Smooth muscle cell (in vitro differentiated cells): ENCODE measurements around the gene SPEM2. TPM values are rescaled to one million over a fixed set of nuclear protein-coding genes. Genes with fewer than 3 reads are reported as not detected.

Experiments
- DNase-seq: peaks from one replicate; lab custom pipeline; 2025; ENCODE audit not compliant: unreplicated experiment; lab: John Stamatoyannopoulos, UW
- H2AFZ ChIP-seq: fragments of 200-600 bp; sonication (generic); 2 replicates; pipeline ENCODE4 v1.6.0; 2016; ENCODE audit warnings: antibody characterized with exemption, low read depth, mild to moderate bottlenecking
- H3F3A ChIP-seq: fragments of 200-600 bp; sonication (generic); 2 replicates; pipeline ENCODE4 v1.6.0; 2017; ENCODE audit warnings: antibody characterized with exemption, low read depth
- H3K27ac ChIP-seq: fragments of 200-600 bp; sonication (generic); 2 replicates; pipeline ENCODE4 v1.5.1; 2016; ENCODE audit warnings: low read depth, mild to moderate bottlenecking
- H3K27me3 ChIP-seq: fragments of 200-600 bp; sonication (generic); 2 replicates; pipeline ENCODE4 v1.6.1; 2016; ENCODE audit warnings: low read depth, mild to moderate bottlenecking
- H3K36me3 ChIP-seq: fragments of 200-600 bp; sonication (generic); 2 replicates; pipeline ENCODE4 v1.5.1; 2016; ENCODE audit warnings: low read depth
- H3K4me1 ChIP-seq: fragments of 200-600 bp; sonication (generic); 2 replicates; pipeline ENCODE4 v1.5.1; 2016; ENCODE audit warnings: low read depth
- H3K4me2 ChIP-seq: fragments of 200-600 bp; sonication (generic); 2 replicates; pipeline ENCODE4 v1.6.0; 2016; ENCODE audit warnings: mild to moderate bottlenecking
- H3K4me3 ChIP-seq: fragments of 200-600 bp; sonication (generic); 2 replicates; pipeline ENCODE4 v1.5.1; 2016; ENCODE audit warnings: mild to moderate bottlenecking
- H3K79me2 ChIP-seq: fragments of 200-600 bp; sonication (generic); 2 replicates; pipeline ENCODE4 v1.6.0; 2016; ENCODE audit warnings: low read depth, mild to moderate bottlenecking
- H3K9ac ChIP-seq: fragments of 200-600 bp; sonication (generic); 2 replicates; pipeline ENCODE4 v1.6.0; 2016; ENCODE audit warnings: low read depth
- H3K9me3 ChIP-seq: fragments of 200-600 bp; sonication (generic); replicated peaks from 2 replicates; pipeline ENCODE4 v1.5.1; 2016; ENCODE audit warnings: low read depth
- H4K20me1 ChIP-seq: fragments of 200-600 bp; sonication (generic); 2 replicates; pipeline ENCODE4 v1.6.0; 2016; ENCODE audit warnings: low read depth
- CTCF ChIP-seq: fragments of 200-600 bp; sonication (generic); IDR thresholded peaks from 2 replicates; pipeline ENCODE4 v1.5.1; 2017; ENCODE audit warnings: borderline replicate concordance, mild to moderate bottlenecking, antibody characterized with exemption; ENCODE audit not compliant: insufficient read depth, poor library complexity, severe bottlenecking
- WGBS: methylation state at CpG from one replicate; pipeline ENCODE4 v1.1.7; 2016; ENCODE audit warnings: low lambda C conversion rate; 5-methylcytosine and 5-hydroxymethylcytosine counted together
- polyA plus RNA-seq: library from polyadenylated mRNA; unstranded; fragments of >200 nt; fragmentation: Nextera tagmentation; extraction: Ambion mirVana; gene quantifications from 2 replicates; pipeline ENCODE4 v1.2.1, GENCODE V29; 2016
- total RNA-seq: library from RNA; depleted of rRNA; stranded (reverse); fragments of >200 nt; gene quantifications from 2 replicates; pipeline ENCODE4 v1.2.3, GENCODE V29; 2014

SPEM2 gene
- total and polyA plus RNA-seq, 2 experiments from 2014 or later: 0.22 to 0.56 TPM

GRCh38 chr17:7426203-7426863 is 917 bp downstream of the SPEM2 start:
- WGBS: 93% methylated on average over 33 of the region's 33 CpGs
- no peaks in the 10 kb centered on the region for H4K20me1 ChIP-seq
- TF ChIP-seq CTCF: no peak
- no peaks in the 10 kb centered on the region for H3K36me3 ChIP-seq
- H3K4me1 ChIP-seq: no peaks in the 10 kb centered on the region
- no peak overlapping the region for H3K27ac ChIP-seq
- no peak for DNase-seq
- no peak overlapping the region for H3K4me2 ChIP-seq
- no peaks in the 10 kb centered on the region for H3F3A ChIP-seq
- H2AFZ ChIP-seq: no peak overlapping the region
- H3K9ac ChIP-seq: no peak overlapping the region
- H3K27me3 ChIP-seq: no peaks in the 10 kb centered on the region
- no peak overlapping the region for H3K4me3 ChIP-seq
- H3K79me2 ChIP-seq: no peaks in the 10 kb centered on the region
- H3K9me3 ChIP-seq: no peaks in the 10 kb centered on the region

DNA sequence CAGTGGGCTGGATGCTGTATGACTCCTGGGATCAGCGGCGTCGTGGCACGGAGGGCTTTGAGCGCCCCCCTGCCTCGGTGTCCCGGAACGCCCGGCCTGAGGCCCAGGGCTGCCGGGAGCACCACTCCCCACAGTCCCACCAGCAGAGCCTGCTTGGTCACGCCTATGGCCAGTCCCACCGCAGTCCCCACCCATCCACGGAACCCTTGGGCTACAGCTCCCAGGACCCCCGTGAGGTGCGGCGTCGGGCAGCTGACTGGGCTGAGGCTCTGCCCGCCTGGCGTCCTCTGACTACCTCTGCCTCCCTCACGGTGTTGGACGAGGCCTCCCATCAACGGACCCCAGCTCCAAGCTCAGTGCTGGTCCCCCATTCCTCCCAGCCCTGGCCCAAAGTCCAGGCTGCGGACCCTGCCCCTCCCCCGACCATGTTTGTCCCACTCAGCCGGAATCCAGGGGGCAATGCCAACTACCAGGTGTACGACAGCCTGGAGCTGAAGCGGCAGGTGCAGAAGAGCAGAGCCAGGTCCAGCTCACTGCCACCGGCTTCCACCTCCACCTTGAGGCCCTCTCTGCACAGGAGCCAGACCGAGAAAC is 1.6 kb downstream of the SPEM2 start:
- WGBS: 94% methylated on average over 28 of the region's 29 CpGs
- Histone ChIP-seq H3K79me2 (no peaks in the 10 kb centered on the region), H3K36me3 (no peaks in the 10 kb centered on the region), H2AFZ (no peak overlapping the region), H3K9me3 (no peaks in the 10 kb centered on the region), H3K4me2 (no peak overlapping the region), H4K20me1 (no peaks in the 10 kb centered on the region), H3K4me1 (no peaks in the 10 kb centered on the region), H3K9ac (no peak overlapping the region), H3K27me3 (no peaks in the 10 kb centered on the region), H3K27ac (no peak overlapping the region), H3F3A (no peaks in the 10 kb centered on the region), H3K4me3 (no peak overlapping the region)
- DNase-seq: no peak
- TF ChIP-seq CTCF: no peak

DNA sequence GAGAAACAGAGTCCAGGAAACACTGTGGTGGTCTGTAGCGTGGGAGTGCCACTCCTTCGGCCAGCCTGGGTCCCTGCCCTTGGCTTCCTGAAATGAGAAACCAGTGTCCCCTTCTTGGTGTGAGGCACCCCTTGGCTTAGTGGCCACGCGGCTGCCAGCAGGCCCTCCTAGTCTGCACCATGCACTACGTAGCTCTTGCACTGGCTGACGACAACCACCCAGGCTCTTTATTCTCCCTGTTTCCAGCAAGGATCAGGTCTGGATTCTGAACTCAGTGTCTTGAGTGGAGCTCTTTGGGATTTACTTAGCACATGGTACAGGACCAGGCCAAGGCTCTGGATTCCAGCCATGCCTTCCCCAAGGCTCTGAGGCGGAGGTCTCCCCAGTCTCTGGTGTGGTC is 2.1 kb downstream of the SPEM2 start:
- Histone ChIP-seq H3K27me3 (no peaks in the 10 kb centered on the region), H3K9ac (no peak overlapping the region), H2AFZ (no peak overlapping the region), H4K20me1 (no peaks in the 10 kb centered on the region), H3K4me3 (no peak overlapping the region), H3K9me3 (no peaks in the 10 kb centered on the region), H3K4me1 (no peaks in the 10 kb centered on the region), H3K36me3 (no peaks in the 10 kb centered on the region), H3F3A (no peaks in the 10 kb centered on the region), H3K27ac (no peak overlapping the region), H3K79me2 (no peaks in the 10 kb centered on the region), H3K4me2 (no peak overlapping the region)
- no peak for DNase-seq
- WGBS: 95% methylated on average over 7 of the region's 7 CpGs
- TF ChIP-seq CTCF: no peak

DNA sequence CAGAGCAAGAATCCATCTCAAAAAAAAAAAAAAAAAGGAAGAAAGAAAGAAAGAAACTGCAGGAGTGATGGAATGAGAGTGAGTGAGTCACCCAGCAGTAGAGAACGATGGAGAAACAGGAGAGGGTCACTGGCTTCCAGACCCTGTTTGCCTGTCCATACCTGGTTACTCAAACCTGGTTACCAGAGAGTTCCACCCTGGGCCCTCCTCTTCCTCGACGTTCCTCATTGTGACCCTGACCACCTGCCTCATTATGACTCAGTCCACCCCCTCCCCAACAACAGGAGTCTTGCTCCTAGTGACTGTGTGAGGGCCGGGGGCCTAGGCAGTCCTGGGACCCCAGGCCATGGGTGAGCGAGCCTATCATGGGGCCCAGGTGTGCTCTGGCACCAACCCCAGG is 3.1 kb downstream of the SPEM2 start, which contains the start of gene SPEM3:
Gene SPEM3, plus strand, starts transcription at position 301 of the 400 bp plus-strand sequence. Its CDS starts 46 bp downstream, at position 347.
- no peak for TF ChIP-seq CTCF
- H3K27ac ChIP-seq: no peak within 1 kb of the TSS
- no peak within 1 kb of the TSS for H3K4me3 ChIP-seq
- H3K4me2 ChIP-seq: no peak within 1 kb of the TSS
- no peaks in the 10 kb centered on the region for H3K4me1 ChIP-seq
- no peak for DNase-seq
- no peaks in the 10 kb centered on the region for H4K20me1 ChIP-seq
- no peaks in the 10 kb centered on the region for H3K36me3 ChIP-seq
- no peaks in the 10 kb centered on the region for H3K9me3 ChIP-seq
- H3K79me2 ChIP-seq: no peaks in the 10 kb centered on the region
- no peak within 1 kb of the TSS for H3K9ac ChIP-seq
- no peaks in the 10 kb centered on the region for H3K27me3 ChIP-seq
- H2AFZ ChIP-seq: no peak within 1 kb of the TSS
- WGBS: 84% methylated on average over 5 of the region's 5 CpGs
- no peaks in the 10 kb centered on the region for H3F3A ChIP-seq
